Pancreas (tissue), 10 donors: ENCODE data around the gene AFAP1L2. TPM values are rescaled to one million over a fixed set of nuclear protein-coding genes. Genes with fewer than 3 reads are reported as not detected.

Source experiments
- ATAC-seq, 4 donors: fragments of 200-7000 bp; cut with Tn5 transposase; one replicate each; pipeline versions ENCODE4 v1.8.0 to v1.9.1; 2020; ENCODE audit warnings: mild to moderate bottlenecking in 4 of 4, moderate library complexity in 4 of 4
- DNase-seq, 6 donors: peaks; one replicate each; pipeline ENCODE4 v3.0.0-alpha.2; 2020
- FAIRE-seq: peaks from 2 replicates; lab custom pipeline; 2012; peaks lifted over from hg19 to GRCh38; lab: Jason Lieb, UNC
- H3K27ac ChIP-seq, 4 donors: fragments of 200-600 bp; sonication (generic); 1 replicate in 3 of 4; 2 replicates in 1 of 4; pipeline versions ENCODE4 v1.5.0 to v1.8.0; 2020
- H3K27me3 ChIP-seq, 4 donors: fragments of 200-600 bp; one replicate each; pipeline ENCODE4 v1.8.0; 2021
- H3K36me3 ChIP-seq, 3 donors: fragments of 200-600 bp; sonication (generic) in 1 of 3; one replicate each; pipeline versions ENCODE4 v1.5.0 to v1.8.0; 2020 to 2021
- H3K4me1 ChIP-seq, 3 donors: fragments of 200-600 bp; one replicate each; pipeline ENCODE4 v1.8.0; 2021
- H3K4me3 ChIP-seq, 4 donors: fragments of 200-600 bp; sonication (generic) in 2 of 4; one replicate each; pipeline versions ENCODE4 v1.5.0 to v1.8.0; 2020 to 2021
- H3K9me3 ChIP-seq, 4 donors: fragments of 200-600 bp; one replicate each; pipeline ENCODE4 v1.8.0; 2021
- CTCF ChIP-seq, 4 donors: fragments of 200-600 bp; sonication (generic) in 3 of 4; IDR thresholded peaks; one replicate each; pipeline versions ENCODE4 v1.5.0 to v1.8.0; 2021; ENCODE audit warnings: antibody characterized with exemption in 4 of 4
- WGBS, 2 donors: extraction: QIAGEN DNeasy Blood & Tissue Kit; methylation state at CpG; one replicate each; pipeline ENCODE4 v1.1.7; 2013; 5-methylcytosine and 5-hydroxymethylcytosine counted together
- intact Hi-C, 3 donors: fragments of 100-400 bp; cut with DNase I; formaldehyde crosslinking; loops; one replicate each; pipeline versions ENCODE4 v1.11.1 to v1.14.2; 2022
- polyA plus RNA-seq, 2 donors: library from polyadenylated mRNA; stranded (reverse); fragments of 200-250 nt; gene quantifications; one replicate each; pipeline ENCODE4 v1.2.3, GENCODE V29; 2013
- total RNA-seq, 6 donors: library from RNA; stranded (reverse); fragmentation: NEBNext Ultra II Directional in 4 of 6; extraction: Animal tissue kit (Norgen Biotek cat#: 25700) in 4 of 6; gene quantifications; one replicate each; pipeline versions ENCODE4 v1.2.1 to v1.2.4, GENCODE V29; 2021 to 2023
- donor health status: healthy with polysubstance abuse.
- donor health status: DM: no; HTN: no; CAD: no; lungs with moderate emphysema.
- donor health status: DM: no; HTN: no; CAD: no.
- donor health status: control.
- donor health status: control.
- donor health status: Bipolar disorder and iron deficiency.
- donor health status: DM: yes; HTN: yes; CAD: no.
- donor health status: DM: no; HTN: no; CAD: no.
- donor health status: DM: no; HTN: no; CAD: no.
- donor health status: DM: yes; HTN: yes; CAD: no.

The AFAP1L2 gene
- total and polyA plus RNA-seq, 8 donors, result 3.3 to 19.9 (median 5.3) TPM

GRCh38 chr10:114256822-114257221, 147.5 kb downstream of the AFAP1L2 start:
- H3K27ac ChIP-seq, result no peak overlapping the region
- H3K4me1 ChIP-seq, result peaks cover 0 to 8% (median 6%) of the 10 kb centered on the region in 3 donors
- TF ChIP-seq CTCF (IDR thresholded peaks at IDR 0.05), result no peak
- intact Hi-C loops, result no loop called here
- no peaks in the 10 kb centered on the region for H3K27me3 ChIP-seq
- 83 to 84% methylated on average over 3 of the region's 3 CpGs for WGBS, 2 donors
- no peak for FAIRE-seq
- H3K4me3 ChIP-seq, result no peak overlapping the region
- no peak for DNase-seq
- no peak for ATAC-seq
- no peaks in the 10 kb centered on the region for H3K9me3 ChIP-seq
- H3K36me3 ChIP-seq, result no peaks in the 10 kb centered on the region

GRCh38 chr10:114256008-114256765, 148.1 kb downstream of the AFAP1L2 start:
- no peak for FAIRE-seq
- Histone ChIP-seq H3K27ac (no peak overlapping the region), H3K4me1 (peaks cover 0 to 8% (median 6%) of the 10 kb centered on the region in 3 donors), H3K9me3 (no peaks in the 10 kb centered on the region), H3K27me3 (no peaks in the 10 kb centered on the region), H3K4me3 (no peak overlapping the region), H3K36me3 (no peaks in the 10 kb centered on the region)
- ATAC-seq, result no peak
- DNase-seq, result no peak
- WGBS, 2 donors, result 84% methylated on average over 12 of the region's 12 CpGs
- TF ChIP-seq CTCF (IDR thresholded peaks at IDR 0.05), result no peak
- intact Hi-C loops, result no loop called here

GRCh38 chr10:114255227-114255626, 149.1 kb downstream of the AFAP1L2 start:
- DNase-seq (no peak), FAIRE-seq (no peak), ATAC-seq (no peak)
- no peak overlapping the region for H3K27ac ChIP-seq
- H3K36me3 ChIP-seq, result no peaks in the 10 kb centered on the region
- intact Hi-C loops, result no loop called here
- peaks cover 0 to 8% (median 6%) of the 10 kb centered on the region in 3 donors for H3K4me1 ChIP-seq
- no peak overlapping the region for H3K4me3 ChIP-seq
- H3K27me3 ChIP-seq, result no peaks in the 10 kb centered on the region
- WGBS, 2 donors, result 90 to 97% methylated on average over 1 of the region's 1 CpG
- TF ChIP-seq CTCF (IDR thresholded peaks at IDR 0.05), result no peak
- no peaks in the 10 kb centered on the region for H3K9me3 ChIP-seq

GRCh38 chr10:114252883-114253282, 151.4 kb downstream of the AFAP1L2 start:
- FAIRE-seq (no peak), DNase-seq (no peak), ATAC-seq (no peak)
- WGBS, 2 donors, result 72 to 98% methylated on average over 3 to 4 of the region's 7 CpGs
- no peaks in the 10 kb centered on the region for H3K36me3 ChIP-seq
- no peaks in the 10 kb centered on the region for H3K27me3 ChIP-seq
- peaks cover 0 to 2% (median 0%) of the 10 kb centered on the region in 3 donors for H3K4me1 ChIP-seq
- no peak overlapping the region for H3K27ac ChIP-seq
- intact Hi-C loops, result no loop called here
- no peaks in the 10 kb centered on the region for H3K9me3 ChIP-seq
- no peak overlapping the region for H3K4me3 ChIP-seq
- no peak for TF ChIP-seq CTCF (IDR thresholded peaks at IDR 0.05)

GRCh38 chr10:114252092-114252491, 152.2 kb downstream of the AFAP1L2 start:
- DNase-seq (no peak), FAIRE-seq (no peak), ATAC-seq (no peak)
- intact Hi-C loops, result no loop called here
- H3K9me3 ChIP-seq, result no peaks in the 10 kb centered on the region
- WGBS, 2 donors, result 91 to 94% methylated on average over 5 of the region's 5 CpGs
- no peak overlapping the region for H3K4me3 ChIP-seq
- no peaks in the 10 kb centered on the region for H3K36me3 ChIP-seq
- no peak for TF ChIP-seq CTCF (IDR thresholded peaks at IDR 0.05)
- H3K27ac ChIP-seq, result no peak overlapping the region
- no peaks in the 10 kb centered on the region for H3K27me3 ChIP-seq
- no peaks in the 10 kb centered on the region for H3K4me1 ChIP-seq
